Breast epithelium (tissue), 3 donors: ENCODE data around the gene PHF21B.

Source experiments
- POLR2A ChIP-seq: fragments of 450-650 bp; IDR thresholded peaks from one replicate; pipeline ENCODE4 v1.6.1; 2016; ENCODE audit warnings: antibody characterized with exemption, mild to moderate bottlenecking, moderate library complexity
- POLR2AphosphoS5 ChIP-seq, 3 donors: sonication (generic); formaldehyde crosslinking; IDR thresholded peaks; one replicate each; pipeline ENCODE4 v1.6.1; 2017; ENCODE audit warnings: antibody characterized with exemption in 3 of 3
- TF ChIP-seq, protein P1 (sequence below), 3 donors: fragments of 450-650 bp; IDR thresholded peaks; one replicate each; pipeline ENCODE4 v1.5.1; 2016 to 2017; ENCODE audit warnings: antibody characterized with exemption in 3 of 3, mild to moderate bottlenecking in 3 of 3, moderate library complexity in 3 of 3

DNA sequence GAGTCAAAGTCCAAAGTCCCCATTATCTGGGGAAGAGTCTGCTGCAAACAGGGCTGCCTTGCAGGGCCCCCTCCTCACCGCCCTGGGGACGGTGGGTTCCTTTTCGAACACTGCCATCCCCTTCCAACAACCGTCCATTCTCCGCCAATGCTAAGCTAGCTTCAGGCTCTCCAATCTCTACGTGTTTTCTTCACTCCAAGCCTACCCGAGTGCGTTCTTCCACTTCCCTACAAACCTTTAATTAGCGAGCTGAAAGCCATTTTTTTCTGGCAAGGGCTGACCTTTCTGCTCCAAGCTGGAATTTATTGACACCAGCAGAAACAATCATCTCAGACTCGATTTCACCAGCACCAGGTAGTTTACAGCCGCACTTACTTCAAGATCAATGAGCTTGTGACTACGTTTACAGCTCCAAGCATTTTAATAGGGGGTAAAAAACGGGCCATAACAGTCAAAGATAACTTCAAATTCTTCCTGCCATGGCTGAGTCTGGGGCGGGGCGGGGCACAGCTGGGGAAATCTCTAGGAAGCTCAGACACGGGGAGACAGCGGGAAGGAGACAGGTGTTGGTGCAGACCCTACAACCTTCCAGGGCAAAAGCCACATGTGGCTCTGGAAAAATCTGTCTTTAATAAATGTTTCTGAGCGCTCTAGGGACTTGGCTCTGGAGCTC is 82.2 kb downstream of the PHF21B start:
- TF ChIP-seq, protein P1, sequence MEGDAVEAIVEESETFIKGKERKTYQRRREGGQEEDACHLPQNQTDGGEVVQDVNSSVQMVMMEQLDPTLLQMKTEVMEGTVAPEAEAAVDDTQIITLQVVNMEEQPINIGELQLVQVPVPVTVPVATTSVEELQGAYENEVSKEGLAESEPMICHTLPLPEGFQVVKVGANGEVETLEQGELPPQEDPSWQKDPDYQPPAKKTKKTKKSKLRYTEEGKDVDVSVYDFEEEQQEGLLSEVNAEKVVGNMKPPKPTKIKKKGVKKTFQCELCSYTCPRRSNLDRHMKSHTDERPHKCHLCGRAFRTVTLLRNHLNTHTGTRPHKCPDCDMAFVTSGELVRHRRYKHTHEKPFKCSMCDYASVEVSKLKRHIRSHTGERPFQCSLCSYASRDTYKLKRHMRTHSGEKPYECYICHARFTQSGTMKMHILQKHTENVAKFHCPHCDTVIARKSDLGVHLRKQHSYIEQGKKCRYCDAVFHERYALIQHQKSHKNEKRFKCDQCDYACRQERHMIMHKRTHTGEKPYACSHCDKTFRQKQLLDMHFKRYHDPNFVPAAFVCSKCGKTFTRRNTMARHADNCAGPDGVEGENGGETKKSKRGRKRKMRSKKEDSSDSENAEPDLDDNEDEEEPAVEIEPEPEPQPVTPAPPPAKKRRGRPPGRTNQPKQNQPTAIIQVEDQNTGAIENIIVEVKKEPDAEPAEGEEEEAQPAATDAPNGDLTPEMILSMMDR (IDR thresholded peaks at IDR 0.05): no peak
- TF ChIP-seq POLR2A (no peak), POLR2AphosphoS5 (IDR thresholded peaks at IDR 0.05) (no peak)
